Midbrain (tissue), 1 donor: ENCODE data around the gene AFDN.

ENCODE experiments used
- DNase-seq: peaks from one replicate; lab custom pipeline; 2025; lab: John Stamatoyannopoulos, UW

AFDN gene

DNA sequence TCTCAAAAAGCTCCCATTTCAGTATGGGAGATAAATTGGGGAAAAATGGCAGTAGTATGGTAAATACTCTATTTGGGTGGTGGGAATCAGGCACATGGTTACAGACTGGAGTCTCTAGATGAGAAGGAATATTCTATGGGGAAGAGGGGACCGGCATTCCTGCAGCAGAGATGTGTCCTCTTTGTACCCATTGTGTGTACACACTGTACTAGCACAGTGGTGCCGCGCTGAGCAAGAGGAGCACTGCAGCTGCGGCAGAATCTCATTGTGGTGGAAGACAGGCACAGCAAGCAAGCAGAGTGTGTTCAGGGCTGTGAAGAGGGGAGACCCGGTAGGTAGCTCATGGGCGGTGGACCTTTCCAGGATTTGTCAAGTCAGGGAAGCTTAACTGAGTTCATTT, 13.0 kb downstream of the AFDN start:
- peak; percentile 54 for DNase-seq

GRCh38 chr6:167840160-167840525, 13.4 kb downstream of the AFDN start:
- DNase-seq: peak; percentile 46

GRCh38 chr6:167840526-167841179, 13.9 kb downstream of the AFDN start:
- no peak for DNase-seq

DNA sequence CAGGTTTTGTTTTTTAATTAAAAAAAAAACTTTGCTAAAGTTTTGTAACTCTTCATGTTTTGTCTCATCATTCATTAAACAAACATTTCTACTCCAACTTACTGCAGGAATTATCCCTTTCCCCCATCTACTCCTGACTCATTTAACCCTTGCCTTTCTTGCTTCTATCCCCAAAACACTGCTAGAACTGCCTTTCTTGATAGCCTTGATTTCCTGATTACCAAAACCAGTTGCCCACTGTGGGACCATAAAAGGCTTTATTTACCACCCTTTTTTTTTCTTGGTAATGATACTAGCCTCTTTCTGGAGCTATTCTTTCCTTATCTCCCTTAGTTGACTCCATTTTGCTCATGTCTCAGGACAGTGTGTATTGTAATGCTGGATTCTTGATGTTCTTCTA, 15.3 kb downstream of the AFDN start:
- no peak for DNase-seq

- DNase-seq: no peak
Measured at GRCh38 chr6:167842457-167842856, 15.7 kb downstream of the AFDN start.

DNA sequence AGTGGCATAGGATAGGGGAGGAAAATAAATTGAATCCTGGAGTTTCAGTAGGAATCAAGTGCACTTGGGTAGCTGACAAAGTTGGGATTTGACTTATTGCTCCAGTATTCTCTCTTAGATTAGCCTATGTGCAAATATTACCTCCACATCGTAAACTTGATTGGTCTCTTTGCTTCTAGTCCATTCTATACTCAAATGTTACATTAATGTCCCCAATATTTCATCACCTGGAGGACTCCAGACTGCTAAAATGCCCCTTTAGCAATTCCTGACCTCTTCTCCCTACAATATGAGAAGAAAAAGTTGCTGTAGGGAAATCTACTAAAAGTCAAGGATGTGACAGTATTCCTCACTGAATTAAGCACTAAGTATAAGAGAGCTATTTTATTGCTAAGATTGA, 16.3 kb downstream of the AFDN start:
- DNase-seq: no peak

DNA sequence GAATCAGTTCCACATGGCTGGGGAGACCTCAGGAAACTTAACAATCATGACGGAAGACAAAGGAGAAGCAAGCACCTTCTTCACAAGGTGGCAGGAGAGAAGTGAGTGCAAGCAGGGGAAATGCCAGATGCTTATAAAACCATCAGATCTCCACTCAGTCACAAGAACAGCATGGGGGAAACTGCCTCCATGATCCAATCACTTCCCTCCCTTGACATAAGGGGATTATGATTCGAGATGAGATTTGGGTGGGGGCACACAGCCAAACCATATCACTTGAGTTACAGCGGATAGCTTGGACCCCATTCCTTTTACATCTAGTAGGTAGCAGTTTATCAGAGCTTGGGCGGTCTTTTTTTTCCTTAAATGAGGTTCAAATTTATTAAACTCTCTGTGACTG, 19.1 kb downstream of the AFDN start:
- DNase-seq: no peak

- DNase-seq: no peak
Measured at GRCh38 chr6:167846997-167847606, 20.4 kb downstream of the AFDN start.

DNA sequence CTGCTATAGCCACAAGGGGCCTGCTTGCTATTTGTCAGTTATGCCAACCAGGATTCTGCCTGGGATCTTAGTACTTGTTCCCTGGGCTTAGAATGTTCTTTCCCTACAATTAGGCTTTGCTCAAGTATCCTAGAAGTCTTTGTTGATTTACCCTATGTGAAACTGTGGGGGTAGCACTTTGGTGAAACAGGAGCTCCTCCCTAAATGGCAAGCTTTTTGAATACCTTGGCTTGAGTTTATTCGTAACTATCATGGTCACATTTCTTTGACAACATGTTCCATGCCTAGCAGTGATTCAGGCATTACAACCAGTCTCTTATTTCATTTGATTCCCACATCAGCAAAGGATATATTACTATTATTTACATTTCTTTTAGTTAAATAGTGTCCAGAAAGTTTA, 21.2 kb downstream of the AFDN start:
- DNase-seq: no peak

DNA sequence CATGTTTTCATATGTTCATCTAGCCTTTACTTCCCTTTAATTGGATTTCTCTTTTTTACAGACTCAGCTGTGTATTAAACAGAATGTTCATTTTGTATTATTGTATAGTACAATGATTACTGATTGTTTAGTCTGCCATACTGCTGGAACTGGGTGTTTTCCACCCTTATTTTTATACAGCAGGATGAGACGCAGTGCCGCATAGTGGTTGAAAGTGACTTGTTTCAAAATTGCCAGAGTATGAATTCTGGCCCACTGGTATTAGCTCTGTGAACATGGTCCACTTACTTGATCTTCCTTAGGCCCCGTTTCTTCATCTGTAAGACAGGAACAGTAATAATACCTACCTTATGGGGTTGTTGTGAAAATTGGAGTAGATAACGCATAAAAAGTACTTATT, 22.1 kb downstream of the AFDN start:
- peak; percentile 32 for DNase-seq

GRCh38 chr6:167849846-167850459, 23.2 kb downstream of the AFDN start:
- no peak for DNase-seq

- no peak for DNase-seq
Measured at GRCh38 chr6:167850782-167851181, 24.1 kb downstream of the AFDN start.

DNA sequence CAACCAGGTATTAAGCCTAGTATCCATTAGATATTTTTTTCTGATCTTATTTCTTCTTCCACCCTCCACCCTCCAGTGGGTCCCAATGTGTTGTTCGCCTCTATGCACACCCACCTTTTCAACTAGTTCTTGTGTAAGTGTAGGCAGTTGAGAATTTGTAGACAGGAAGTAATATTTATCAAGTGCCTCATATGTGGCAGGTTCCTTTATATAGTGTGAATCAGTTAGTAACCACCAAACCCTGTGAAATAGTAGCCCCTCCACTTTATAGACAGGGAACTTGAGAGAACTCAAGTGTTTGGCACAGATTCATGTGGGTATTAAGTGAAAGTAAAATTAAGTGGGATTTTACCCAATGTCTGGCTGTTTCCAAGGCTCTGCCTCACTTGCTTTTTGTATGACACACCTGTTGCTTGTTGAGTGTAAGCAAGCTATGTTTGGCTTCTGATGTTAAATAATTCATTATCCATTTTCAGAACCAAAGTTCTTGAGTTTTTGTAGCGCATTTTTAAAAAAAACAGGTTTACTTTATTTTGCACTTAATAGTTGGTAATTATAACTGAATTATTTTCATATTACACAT, 24.8 kb downstream of the AFDN start:
- no peak for DNase-seq

GRCh38 chr6:167855825-167856425, 29.2 kb downstream of the AFDN start:
- DNase-seq: no peak

DNA sequence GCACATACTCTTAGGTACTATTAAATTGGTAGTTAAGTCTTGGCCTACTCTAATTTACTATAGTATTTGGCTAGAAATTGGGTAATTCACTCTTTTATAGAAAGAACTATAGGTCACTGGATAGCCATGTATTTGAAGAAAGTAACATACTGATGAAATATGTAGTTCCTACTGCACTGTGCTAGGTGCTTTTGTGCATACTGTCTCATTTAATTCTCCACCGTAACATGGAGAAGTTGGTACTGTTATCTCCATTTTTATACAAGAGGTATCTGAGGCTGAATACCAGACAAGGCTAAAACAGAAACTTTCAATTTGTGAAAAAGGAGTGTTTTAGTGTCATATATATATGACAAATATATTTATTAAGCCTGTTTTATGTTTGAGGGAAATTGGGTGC, 29.8 kb downstream of the AFDN start:
- DNase-seq: no peak

- no peak for DNase-seq
Measured at GRCh38 chr6:167856999-167857660, 30.4 kb downstream of the AFDN start.

GRCh38 chr6:167858086-167858591, 31.4 kb downstream of the AFDN start:
- DNase-seq: peak; percentile 60

GRCh38 chr6:167858842-167859664, 32.3 kb downstream of the AFDN start:
- no peak for DNase-seq

GRCh38 chr6:167860550-167861226, 34.0 kb downstream of the AFDN start:
- no peak for DNase-seq

GRCh38 chr6:167861424-167861823, 34.7 kb downstream of the AFDN start:
- no peak for DNase-seq

GRCh38 chr6:167863897-167864296, 37.2 kb downstream of the AFDN start:
- no peak for DNase-seq
